Liver (tissue), 9 donors: ENCODE measurements around the gene SHFL. TPM values are rescaled to one million over a fixed set of nuclear protein-coding genes. Genes with fewer than 3 reads are reported as not detected.

Experiments
- DNase-seq: peaks from one replicate; pipeline ENCODE4 v3.0.0-alpha.2; 2017; ENCODE audit warnings: low spot score
- H3K27ac ChIP-seq, 2 donors: one replicate each; pipeline ENCODE4 v1.7.0; 2013; ENCODE audit warnings: inconsistent platforms in 2 of 2, low read length in 2 of 2, control low read depth in 1 of 2, low read depth in 1 of 2, mild to moderate bottlenecking in 1 of 2
- H3K27me3 ChIP-seq, 4 donors: one replicate each; pipeline versions ENCODE4 v1.6.1 to v1.7.0; 2013; ENCODE audit warnings: low read length in 3 of 4, inconsistent platforms in 1 of 4, mild to moderate bottlenecking in 1 of 4, moderate library complexity in 1 of 4; ENCODE audit not compliant: control insufficient read depth in 4 of 4, insufficient read depth in 4 of 4
- H3K36me3 ChIP-seq, 4 donors: one replicate each; pipeline versions ENCODE4 v1.6.1 to v1.7.0; 2013; ENCODE audit warnings: low read length in 3 of 4, mild to moderate bottlenecking in 3 of 4, low read depth in 1 of 4, moderate library complexity in 1 of 4; ENCODE audit not compliant: control insufficient read depth in 4 of 4, insufficient read depth in 3 of 4
- H3K4me1 ChIP-seq, 4 donors: one replicate each; pipeline versions ENCODE4 v1.6.1 to v1.7.0; 2013; ENCODE audit warnings: low read length in 3 of 4, mild to moderate bottlenecking in 3 of 4, moderate library complexity in 1 of 4; ENCODE audit not compliant: control insufficient read depth in 4 of 4, insufficient read depth in 4 of 4
- H3K4me3 ChIP-seq, 3 donors: one replicate each; pipeline versions ENCODE4 v1.6.1 to v1.7.0; 2013; ENCODE audit warnings: low read length in 3 of 3, control low read depth in 1 of 3, low read depth in 1 of 3, mild to moderate bottlenecking in 1 of 3
- H3K9ac ChIP-seq, 2 donors: one replicate each; pipeline ENCODE4 v1.7.0; 2013; ENCODE audit warnings: low read length in 2 of 2, mild to moderate bottlenecking in 2 of 2, moderate library complexity in 2 of 2, control low read depth in 1 of 2, low read depth in 1 of 2
- H3K9me3 ChIP-seq, 4 donors: one replicate each; pipeline versions ENCODE4 v1.6.1 to v1.7.0; 2013; ENCODE audit warnings: low read length in 3 of 4; ENCODE audit not compliant: control insufficient read depth in 4 of 4
- EGR1 ChIP-seq, 2 donors: IDR thresholded peaks; 2 replicates each; pipeline ENCODE4 v1.6.1; 2016 to 2018; ENCODE audit warnings: antibody characterized with exemption in 2 of 2, low read depth in 2 of 2
- FOXA1 ChIP-seq: IDR thresholded peaks from 2 replicates; pipeline ENCODE4 v1.6.1; 2016; ENCODE audit warnings: antibody characterized with exemption
- GABPA ChIP-seq, 2 donors: IDR thresholded peaks in 1 of 2; conservative IDR thresholded peaks in 1 of 2; 2 replicates each; pipeline ENCODE4 v1.6.1; 2016; ENCODE audit warnings: antibody characterized with exemption in 2 of 2, mild to moderate bottlenecking in 1 of 2, moderate library complexity in 1 of 2
- HNF4A ChIP-seq, 2 donors: conservative IDR thresholded peaks; 2 replicates each; pipeline ENCODE4 v1.6.1; 2016; ENCODE audit warnings: antibody characterized with exemption in 2 of 2, mild to moderate bottlenecking in 2 of 2
- HNF4G ChIP-seq: IDR thresholded peaks from 2 replicates; pipeline ENCODE4 v1.6.1; 2016; ENCODE audit warnings: antibody characterized with exemption
- JUND ChIP-seq, 2 donors: IDR thresholded peaks; 2 replicates each; pipeline ENCODE4 v1.6.1; 2016; ENCODE audit warnings: antibody characterized with exemption in 2 of 2
- MAX ChIP-seq: IDR thresholded peaks from 2 replicates; pipeline ENCODE4 v1.6.1; 2016; ENCODE audit warnings: antibody characterized with exemption
- NR2F2 ChIP-seq: IDR thresholded peaks from 2 replicates; pipeline ENCODE4 v1.6.1; 2016; ENCODE audit warnings: antibody characterized with exemption
- REST ChIP-seq: IDR thresholded peaks from 2 replicates; pipeline ENCODE4 v1.6.1; 2016; ENCODE audit warnings: antibody characterized with exemption, mild to moderate bottlenecking
- RXRA ChIP-seq, 2 donors: IDR thresholded peaks; 2 replicates each; pipeline ENCODE4 v1.6.1; 2017 to 2018; ENCODE audit warnings: antibody characterized with exemption in 2 of 2, mild to moderate bottlenecking in 1 of 2
- SP1 ChIP-seq: IDR thresholded peaks from 2 replicates; pipeline ENCODE4 v1.6.1; 2018; ENCODE audit warnings: antibody characterized with exemption, mild to moderate bottlenecking
- TAF1 ChIP-seq: conservative IDR thresholded peaks from 2 replicates; pipeline ENCODE4 v1.6.1; 2016; ENCODE audit warnings: antibody characterized with exemption, mild to moderate bottlenecking
- YY1 ChIP-seq: IDR thresholded peaks from 2 replicates; pipeline ENCODE4 v1.6.1; 2016; ENCODE audit warnings: antibody characterized with exemption, mild to moderate bottlenecking
- ZBTB33 ChIP-seq: IDR thresholded peaks from 2 replicates; pipeline ENCODE4 v1.6.1; 2016; ENCODE audit warnings: antibody characterized with exemption
- WGBS: extraction: QIAGEN DNeasy Blood & Tissue Kit; methylation state at CpG from one replicate; pipeline ENCODE4 v1.1.7; 2013; 5-methylcytosine and 5-hydroxymethylcytosine counted together
- polyA plus RNA-seq, 2 donors: library from polyadenylated mRNA; stranded (reverse) in 1 of 2; unstranded in 1 of 2; fragments of 200-250 nt in 1 of 2; fragments of >200 nt in 1 of 2; fragmentation: Nextera tagmentation in 1 of 2; extraction: Ambion mirVana in 1 of 2; gene quantifications; one replicate each; pipeline versions ENCODE4 v1.2.1 to v1.2.3, GENCODE V29; 2013 to 2015
- total RNA-seq, 2 donors: library from RNA; depleted of rRNA; stranded (reverse); fragments of >200 nt; gene quantifications; one replicate each; pipeline ENCODE4 v1.2.3, GENCODE V29; 2014
- donor health status: healthy.
- donor health status: healthy.
- donor health status: healthy.
- donor health status: healthy.
- donor health status: healthy.

The SHFL gene
- total and polyA plus RNA-seq, 4 donors, result 13.1 to 104 (median 84.7) TPM

GRCh38 chr19:10068205-10068604, 17.9 kb upstream of the SHFL start:
- Histone ChIP-seq H3K9me3 (peaks cover 0 to 2% (median under 1%) of the 10 kb centered on the region in 4 donors), H3K4me3 (no peak overlapping the region), H3K36me3 (peaks cover 4 to 21% (median 11%) of the 10 kb centered on the region in 4 donors), H3K27ac (peak overlapping the region in 1 of 2 donors; percentile 11), H3K4me1 (peaks cover 10 to 45% (median 26%) of the 10 kb centered on the region in 4 donors), H3K27me3 (no peaks in the 10 kb centered on the region), H3K9ac (no peak overlapping the region)
- WGBS, result 78% methylated on average over 4 of the region's 4 CpGs
- no peak for DNase-seq
- TF ChIP-seq YY1, result no peak
- no peak for TF ChIP-seq NR2F2
- TF ChIP-seq GABPA (IDR thresholded peaks at IDR 0.05 in 1 of 2, conservative IDR thresholded peaks at IDR 0.05 in 1 of 2), result no peak
- TF ChIP-seq RXRA (IDR thresholded peaks at IDR 0.05), result no peak
- no peak for TF ChIP-seq SP1
- TF ChIP-seq EGR1 (IDR thresholded peaks at IDR 0.05; ENCODE audit: low read depth in 2 of 2), result no peak
- TF ChIP-seq FOXA1, result no peak
- TF ChIP-seq MAX, result no peak
- TF ChIP-seq HNF4G, result no peak
- TF ChIP-seq REST, result no peak
- no peak for TF ChIP-seq JUND (IDR thresholded peaks at IDR 0.05)
- no peak for TF ChIP-seq HNF4A (conservative IDR thresholded peaks at IDR 0.05)

GRCh38 chr19:10069046-10069445, 17.1 kb upstream of the SHFL start:
- H3K4me3 ChIP-seq, result no peak overlapping the region
- peak overlapping the region; percentile 66 to 87 for H3K27ac ChIP-seq
- H3K9ac ChIP-seq, result no peak overlapping the region
- no peaks in the 10 kb centered on the region for H3K27me3 ChIP-seq
- no peak for DNase-seq
- TF ChIP-seq ZBTB33 (no peak), HNF4A (conservative IDR thresholded peaks at IDR 0.05) (no peak), JUND (IDR thresholded peaks at IDR 0.05) (peak in 1 of 2 donors; percentile 18), TAF1 (no peak), HNF4G (no peak), RXRA (IDR thresholded peaks at IDR 0.05) (peak; percentile 68 to 80)
- H3K36me3 ChIP-seq, result peaks cover 4 to 25% (median 15%) of the 10 kb centered on the region in 4 donors
- peaks cover 1 to 7% (median 5%) of the 10 kb centered on the region in 4 donors for H3K9me3 ChIP-seq
- WGBS, result 63% methylated on average over 6 of the region's 6 CpGs
- H3K4me1 ChIP-seq, result peaks cover 10 to 45% (median 26%) of the 10 kb centered on the region in 4 donors
